ENCODE measurements around the gene KLHL29. TPM values are rescaled to one million over a fixed set of nuclear protein-coding genes. Genes with fewer than 3 reads are reported as not detected.

KLHL29 gene
- total and polyA plus RNA-seq, 2 donors (not counting 3 experiments of a cell fraction or from before 2014, with no cell fraction given) = 4.6 to 12.7 TPM

DNA sequence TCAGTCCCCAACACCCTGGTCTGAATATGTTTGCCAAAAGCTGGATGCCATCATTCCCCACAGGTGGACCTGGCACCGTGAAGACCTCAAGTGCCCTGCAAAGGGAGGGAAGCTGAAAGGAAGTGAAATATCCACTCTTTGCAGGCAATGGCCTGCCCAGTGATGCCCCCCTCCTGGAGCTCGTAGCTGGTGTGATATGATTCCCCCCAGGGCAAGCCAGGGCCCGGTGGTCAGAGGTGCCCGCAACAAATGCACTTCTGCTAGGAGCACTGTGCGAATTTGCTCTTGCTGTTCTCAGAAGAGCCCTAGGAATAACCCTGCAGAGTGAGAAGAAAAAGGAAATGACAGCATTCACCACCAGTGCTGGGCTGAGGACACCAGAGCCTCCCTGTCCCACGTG is 247.4 kb downstream of the KLHL29 start:
- DNase-seq (ENCODE audit: low read depth, low spot score) (no peak), FAIRE-seq (no peak)
- BruUV-seq (replicated peaks) = no TSS peak
- H3K27me3 ChIP-seq (ENCODE audit: control insufficient read depth in 2 of 2, insufficient read depth in 2 of 2, low read length in 2 of 2) = no peaks in the 10 kb centered on the region
- no peak overlapping the region for H3K27ac ChIP-seq (ENCODE audit: insufficient read depth, low read depth, low read length)
- intact Hi-C loops (cut with micrococcal nuclease) (no loop called here), dilution Hi-C loops (cut with MboI; ENCODE audit: extremely low pct_ligation_motif_present, low sequenced_read_pairs) (no loop called here)
- H3K4me3 ChIP-seq (replicated peaks in 1 of 3; ENCODE audit: insufficient read depth in 1 of 3, low read depth in 1 of 3, low read length in 3 of 3) = no peak overlapping the region
- H3K9me3 ChIP-seq (replicated peaks; ENCODE audit: control insufficient read depth, insufficient read depth, low read length) = no peaks in the 10 kb centered on the region
- no peaks in the 10 kb centered on the region for H3K36me3 ChIP-seq (ENCODE audit: control insufficient read depth in 2 of 2, extremely low read depth in 1 of 2, insufficient read depth in 2 of 2, low read length in 2 of 2)
- no peak overlapping the region for H2AFZ ChIP-seq (ENCODE audit: low read depth, low read length)
- H3K4me2 ChIP-seq (ENCODE audit: insufficient read depth, low read length) = no peak overlapping the region
- CTCF ChIA-PET = interaction anchor here (1.6 kb wide), 1 partner anchor 9 kb away, joined by 6 read pairs; no protein-coding TSS in a partner anchor
- TF ChIP-seq, protein P1, sequence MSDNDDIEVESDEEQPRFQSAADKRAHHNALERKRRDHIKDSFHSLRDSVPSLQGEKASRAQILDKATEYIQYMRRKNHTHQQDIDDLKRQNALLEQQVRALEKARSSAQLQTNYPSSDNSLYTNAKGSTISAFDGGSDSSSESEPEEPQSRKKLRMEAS (IDR thresholded peaks at IDR 0.05; ENCODE audit: insufficient read depth, insufficient read length) = no peak
- TF ChIP-seq POLR2AphosphoS5 (IDR thresholded peaks at IDR 0.05; ENCODE audit: insufficient read depth, low read depth, low read length) (no peak), POLR2A (IDR thresholded peaks at IDR 0.05; ENCODE audit: low read depth, low read length) (no peak), EZH2 (IDR thresholded peaks at IDR 0.05; ENCODE audit: borderline replicate concordance, low read depth, low read length, severe bottlenecking) (no peak), GATA2 (IDR thresholded peaks at IDR 0.05; ENCODE audit: insufficient read depth, insufficient read length, low read depth, low read length) (no peak), FOS (IDR thresholded peaks at IDR 0.05; ENCODE audit: borderline replicate concordance, insufficient read depth, low read length) (no peak), MYC (IDR thresholded peaks at IDR 0.05; ENCODE audit: low read depth, low read length) (no peak), JUN (IDR thresholded peaks at IDR 0.05; ENCODE audit: borderline replicate concordance, insufficient read depth, insufficient read length, low read depth) (no peak)
- TF ChIP-seq, protein P2, sequence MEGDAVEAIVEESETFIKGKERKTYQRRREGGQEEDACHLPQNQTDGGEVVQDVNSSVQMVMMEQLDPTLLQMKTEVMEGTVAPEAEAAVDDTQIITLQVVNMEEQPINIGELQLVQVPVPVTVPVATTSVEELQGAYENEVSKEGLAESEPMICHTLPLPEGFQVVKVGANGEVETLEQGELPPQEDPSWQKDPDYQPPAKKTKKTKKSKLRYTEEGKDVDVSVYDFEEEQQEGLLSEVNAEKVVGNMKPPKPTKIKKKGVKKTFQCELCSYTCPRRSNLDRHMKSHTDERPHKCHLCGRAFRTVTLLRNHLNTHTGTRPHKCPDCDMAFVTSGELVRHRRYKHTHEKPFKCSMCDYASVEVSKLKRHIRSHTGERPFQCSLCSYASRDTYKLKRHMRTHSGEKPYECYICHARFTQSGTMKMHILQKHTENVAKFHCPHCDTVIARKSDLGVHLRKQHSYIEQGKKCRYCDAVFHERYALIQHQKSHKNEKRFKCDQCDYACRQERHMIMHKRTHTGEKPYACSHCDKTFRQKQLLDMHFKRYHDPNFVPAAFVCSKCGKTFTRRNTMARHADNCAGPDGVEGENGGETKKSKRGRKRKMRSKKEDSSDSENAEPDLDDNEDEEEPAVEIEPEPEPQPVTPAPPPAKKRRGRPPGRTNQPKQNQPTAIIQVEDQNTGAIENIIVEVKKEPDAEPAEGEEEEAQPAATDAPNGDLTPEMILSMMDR (IDR thresholded peaks at IDR 0.05; ENCODE audit: extremely low read depth in 1 of 2, insufficient read depth in 1 of 2, low read depth in 1 of 2, low read length in 2 of 2) = no peak
- no peaks in the 10 kb centered on the region for H3K9me1 ChIP-seq (replicated peaks; ENCODE audit: control insufficient read depth, extremely low read depth, insufficient read depth, low read length)
- POLR2A ChIA-PET = no interaction called here
- peaks cover 7% of the 10 kb centered on the region for H3K4me1 ChIP-seq (ENCODE audit: control insufficient read depth, extremely low read depth, insufficient read depth, low read length)
- no peaks in the 10 kb centered on the region for H3K79me2 ChIP-seq (ENCODE audit: control insufficient read depth, insufficient read depth, low read length)
- no peak overlapping the region for H3K9ac ChIP-seq (replicated peaks; ENCODE audit: extremely low read depth, insufficient read depth, low read length)
- no peaks in the 10 kb centered on the region for H4K20me1 ChIP-seq (replicated peaks; ENCODE audit: control insufficient read depth, extremely low read depth, insufficient read depth, low read length)

Measured in endothelial cell of umbilical vein (primary cell).